AG09309 (cell line): ENCODE data around the gene CSNK1A1L.

Experiments
- DNase-seq: peaks from one replicate; pipeline ENCODE4 v3.0.0-alpha.2; 2010; ENCODE audit warnings: low read depth
- H3K4me3 ChIP-seq: 2 replicates; pipeline ENCODE4 v1.5.1; 2011; ENCODE audit warnings: mild to moderate bottlenecking, low read depth, low read length, moderate library complexity; ENCODE audit not compliant: control insufficient read depth
- CTCF ChIP-seq: IDR thresholded peaks from 2 replicates; pipeline ENCODE4 v1.5.1; 2011; ENCODE audit warnings: mild to moderate bottlenecking, low read depth, low read length, inconsistent platforms; ENCODE audit not compliant: insufficient read depth, control insufficient read depth; ENCODE audit errors: missing control alignments

Gene CSNK1A1L

DNA sequence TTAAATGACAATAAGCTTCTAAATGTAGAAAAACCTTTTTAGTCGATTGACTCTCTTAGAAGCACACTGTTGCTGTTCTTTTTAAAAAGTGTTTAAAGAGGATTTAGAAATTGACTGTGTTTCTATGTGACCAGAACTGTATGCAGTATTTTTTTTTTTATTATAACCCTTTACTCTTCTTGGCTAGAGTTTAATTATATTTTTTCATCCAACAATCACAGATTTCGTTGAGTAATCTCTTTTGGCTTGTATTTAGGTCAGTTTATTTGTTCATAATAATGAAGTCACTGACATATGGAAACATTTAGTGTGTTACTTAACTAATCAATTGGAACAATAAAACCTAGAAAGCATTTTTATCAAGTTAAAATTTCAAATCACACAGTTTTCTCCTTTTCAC lies 19.9 kb downstream of the CSNK1A1L start:
- no peak overlapping the region for H3K4me3 ChIP-seq
- no peak for TF ChIP-seq CTCF
- DNase-seq = no peak

GRCh38 chr13:37076818-37077217 lies 28.6 kb downstream of the CSNK1A1L start:
- no peak for TF ChIP-seq CTCF
- no peak overlapping the region for H3K4me3 ChIP-seq
- no peak for DNase-seq

- TF ChIP-seq CTCF = no peak
- H3K4me3 ChIP-seq = no peak overlapping the region
- no peak for DNase-seq
Measured at GRCh38 chr13:37075164-37075563, 30.3 kb downstream of the CSNK1A1L start.

DNA sequence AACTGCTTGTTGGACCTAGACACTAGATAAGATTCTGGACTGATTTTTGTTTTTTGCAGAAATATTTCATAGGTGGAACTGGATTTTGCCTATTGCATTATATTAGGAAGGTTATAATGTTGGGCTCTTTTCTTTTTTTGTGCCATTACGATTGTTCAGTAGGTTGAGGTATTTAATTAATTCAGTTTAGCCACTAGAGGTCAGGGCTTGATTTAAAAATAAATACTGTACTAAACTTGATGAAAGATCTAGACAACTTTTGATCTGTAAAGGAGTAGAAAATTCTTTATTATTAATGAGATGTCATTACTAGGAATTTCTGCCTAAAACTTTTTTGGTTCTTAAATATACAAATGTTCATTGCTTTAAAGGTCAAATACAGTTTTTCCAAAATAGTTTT lies 30.8 kb downstream of the CSNK1A1L start:
- TF ChIP-seq CTCF = peak; percentile 27
- H3K4me3 ChIP-seq = no peak overlapping the region
- DNase-seq = no peak

DNA sequence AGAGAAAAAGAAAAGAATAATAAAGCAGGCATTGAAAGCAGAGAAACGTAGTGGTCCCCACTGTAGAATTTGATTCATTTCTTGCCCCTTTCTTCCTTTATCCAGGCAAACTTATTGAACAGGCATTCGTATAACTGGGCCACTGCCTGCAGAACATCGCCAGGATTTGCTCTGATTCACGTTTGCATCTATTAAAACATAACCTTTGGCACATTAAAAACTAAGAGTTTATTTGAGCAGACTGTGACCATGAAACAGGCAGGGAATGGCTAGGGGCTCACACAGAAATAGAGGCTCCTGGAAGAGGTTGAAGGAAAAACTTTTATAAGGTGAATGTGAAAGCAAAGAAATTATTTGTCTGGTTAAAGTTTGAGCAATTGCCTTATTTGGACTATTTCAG lies 33.4 kb downstream of the CSNK1A1L start:
- no peak for DNase-seq
- H3K4me3 ChIP-seq = no peak overlapping the region
- no peak for TF ChIP-seq CTCF

- no peak overlapping the region for H3K4me3 ChIP-seq
- DNase-seq = no peak
- no peak for TF ChIP-seq CTCF
Measured at GRCh38 chr13:37070956-37071355, 34.5 kb downstream of the CSNK1A1L start.

DNA sequence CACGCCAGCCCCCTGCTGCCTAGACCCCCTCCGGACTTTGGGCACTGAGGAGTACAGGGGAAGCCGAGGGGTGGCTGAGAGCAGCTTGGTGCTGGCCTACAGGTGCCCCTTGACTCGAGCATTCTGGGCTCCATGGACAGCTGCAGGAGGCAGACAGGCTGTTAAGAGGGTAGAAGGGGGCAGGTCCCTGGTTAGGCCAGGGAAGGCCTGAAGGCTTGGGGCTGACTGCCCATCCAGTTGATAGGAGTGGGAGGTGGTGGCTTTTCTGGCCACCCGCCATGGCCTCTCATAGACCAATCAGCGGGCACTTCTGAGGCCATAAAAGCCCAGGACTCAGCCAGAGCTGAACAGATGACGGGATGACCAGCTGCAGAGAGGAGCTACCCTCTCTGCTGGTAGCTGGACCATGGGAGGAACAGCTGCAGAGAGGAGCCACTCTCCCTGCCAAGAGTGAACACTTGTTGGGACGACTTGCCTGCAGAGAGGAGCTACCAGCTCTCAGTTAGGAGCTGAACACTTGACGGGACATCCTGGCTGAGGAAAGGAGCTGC lies 35.2 kb downstream of the CSNK1A1L start:
- H3K4me3 ChIP-seq = no peak overlapping the region
- DNase-seq = no peak
- TF ChIP-seq CTCF = no peak
